HAP-1 (cell line): ENCODE measurements around the gene KLF14.

Experiments
- DNase-seq, 2 experiments: peaks; one replicate each; pipeline ENCODE4 v3.0.0-alpha.2; 2016 to 2020; ENCODE audit warnings: low spot score in 2 of 2
- H3K27me3 ChIP-seq: fragments of 250-450 bp; sonication (Bioruptor Pico); 2 replicates; pipeline ENCODE4 v1.5.1; 2020; ENCODE audit warnings: low read depth, mild to moderate bottlenecking, moderate library complexity
- H3K36me3 ChIP-seq: fragments of 250-450 bp; sonication (Bioruptor Pico); replicated peaks from 2 replicates; pipeline ENCODE4 v1.5.1; 2020; ENCODE audit warnings: mild to moderate bottlenecking
- H3K4me1 ChIP-seq: fragments of 250-450 bp; sonication (Bioruptor Pico); 2 replicates; pipeline ENCODE4 v1.5.1; 2020; ENCODE audit warnings: mild to moderate bottlenecking
- H3K4me3 ChIP-seq: fragments of 250-450 bp; sonication (Bioruptor Pico); 2 replicates; pipeline ENCODE4 v1.5.1; 2020; ENCODE audit warnings: mild to moderate bottlenecking, moderate library complexity
- H3K9me3 ChIP-seq: fragments of 250-450 bp; sonication (Bioruptor Pico); 2 replicates; pipeline ENCODE4 v1.5.1; 2020; ENCODE audit warnings: mild to moderate bottlenecking, moderate library complexity
- in situ Hi-C: fragments of 300-500 bp; cut with MboI; formaldehyde crosslinking; loops from 3 replicates; pipeline ENCODE4 v1.14.3; 2020; ENCODE audit warnings: low sequenced_read_pairs, inconsistent platforms, mixed read lengths

The KLF14 gene

DNA sequence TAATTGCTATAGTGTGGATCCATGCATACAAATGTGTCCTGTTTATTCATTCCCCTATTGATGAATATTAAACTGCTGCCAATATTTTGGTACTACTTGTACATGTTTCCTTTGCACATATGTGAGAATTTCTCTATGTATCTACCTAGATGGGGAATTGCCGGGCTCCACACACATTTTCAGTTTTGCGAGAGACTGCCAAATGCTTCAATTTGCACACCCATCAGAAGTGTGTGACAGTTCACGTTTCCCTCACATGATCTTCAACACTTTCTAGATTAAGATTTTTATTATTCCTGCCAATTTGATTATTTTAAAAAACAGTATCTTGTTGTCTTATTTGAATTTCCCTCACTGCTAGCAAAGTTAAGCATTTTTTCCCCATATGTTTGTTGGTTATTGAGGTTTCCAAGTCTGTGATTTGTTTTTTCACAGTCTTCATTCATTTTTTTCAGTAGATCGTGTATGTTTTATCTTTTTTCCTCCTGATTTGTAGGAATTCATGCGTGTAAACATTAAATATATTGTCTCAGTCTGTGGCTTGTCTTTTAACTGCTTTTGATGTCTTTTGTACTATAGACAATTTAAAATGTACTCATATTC is 2.4 kb upstream of the KLF14 start:
- in situ Hi-C loops, result no loop called here

DNA sequence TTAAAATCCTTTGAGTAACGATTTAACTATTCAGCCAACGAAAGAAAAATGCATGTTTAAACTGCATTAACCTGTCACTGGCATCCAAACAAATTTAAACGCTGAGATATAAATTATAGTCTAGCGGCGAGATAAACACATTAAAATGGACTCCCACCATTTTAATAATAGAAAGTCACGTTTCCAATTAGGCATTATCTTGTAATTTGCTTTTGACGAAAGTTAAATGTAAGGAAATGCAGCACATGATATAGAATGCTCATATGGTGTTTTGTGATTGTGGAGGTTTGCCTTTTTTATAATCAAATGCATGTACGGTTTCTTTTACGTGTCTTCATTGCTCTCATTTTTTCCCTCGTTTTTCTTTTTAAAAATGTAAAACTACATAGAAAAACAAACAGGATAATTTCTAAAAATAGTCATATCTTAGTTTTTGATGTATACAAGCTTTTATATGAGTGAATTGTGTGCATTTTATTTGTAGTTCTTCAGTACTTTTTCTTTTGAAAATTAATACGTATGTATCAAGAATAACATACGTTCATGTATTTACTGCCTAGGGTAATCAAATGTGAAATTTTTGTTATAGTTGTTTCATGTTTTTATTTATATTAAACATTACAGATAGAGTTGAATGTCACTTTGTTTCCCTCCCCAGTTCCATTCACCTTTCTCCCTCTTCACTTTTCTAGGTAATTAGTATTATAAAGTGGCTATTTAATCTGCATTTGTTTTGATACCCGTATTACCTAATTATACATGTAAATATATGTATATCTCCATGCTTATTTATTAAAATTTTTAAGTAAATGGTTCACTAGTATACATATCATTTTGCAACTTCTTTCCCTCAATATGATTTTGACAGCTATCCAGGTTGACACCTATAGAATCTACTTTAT is 1.1 kb upstream of the KLF14 start:
- H3K36me3 ChIP-seq, result no peaks in the 10 kb centered on the region
- H3K27me3 ChIP-seq, result peaks cover 78% of the 10 kb centered on the region
- in situ Hi-C loops, result no loop called here
- no peaks in the 10 kb centered on the region for H3K9me3 ChIP-seq
- H3K4me3 ChIP-seq, result peak overlapping the region; percentile 26
- DNase-seq, result no peak
- H3K4me1 ChIP-seq, result peaks cover 5% of the 10 kb centered on the region

More for the DNA sequence above, 2.4 kb upstream of the KLF14 start:
- no peak for DNase-seq
- Histone ChIP-seq H3K4me3 (no peak overlapping the region), H3K9me3 (no peaks in the 10 kb centered on the region), H3K4me1 (peaks cover 5% of the 10 kb centered on the region), H3K36me3 (no peaks in the 10 kb centered on the region), H3K27me3 (peaks cover 91% of the 10 kb centered on the region)

DNA sequence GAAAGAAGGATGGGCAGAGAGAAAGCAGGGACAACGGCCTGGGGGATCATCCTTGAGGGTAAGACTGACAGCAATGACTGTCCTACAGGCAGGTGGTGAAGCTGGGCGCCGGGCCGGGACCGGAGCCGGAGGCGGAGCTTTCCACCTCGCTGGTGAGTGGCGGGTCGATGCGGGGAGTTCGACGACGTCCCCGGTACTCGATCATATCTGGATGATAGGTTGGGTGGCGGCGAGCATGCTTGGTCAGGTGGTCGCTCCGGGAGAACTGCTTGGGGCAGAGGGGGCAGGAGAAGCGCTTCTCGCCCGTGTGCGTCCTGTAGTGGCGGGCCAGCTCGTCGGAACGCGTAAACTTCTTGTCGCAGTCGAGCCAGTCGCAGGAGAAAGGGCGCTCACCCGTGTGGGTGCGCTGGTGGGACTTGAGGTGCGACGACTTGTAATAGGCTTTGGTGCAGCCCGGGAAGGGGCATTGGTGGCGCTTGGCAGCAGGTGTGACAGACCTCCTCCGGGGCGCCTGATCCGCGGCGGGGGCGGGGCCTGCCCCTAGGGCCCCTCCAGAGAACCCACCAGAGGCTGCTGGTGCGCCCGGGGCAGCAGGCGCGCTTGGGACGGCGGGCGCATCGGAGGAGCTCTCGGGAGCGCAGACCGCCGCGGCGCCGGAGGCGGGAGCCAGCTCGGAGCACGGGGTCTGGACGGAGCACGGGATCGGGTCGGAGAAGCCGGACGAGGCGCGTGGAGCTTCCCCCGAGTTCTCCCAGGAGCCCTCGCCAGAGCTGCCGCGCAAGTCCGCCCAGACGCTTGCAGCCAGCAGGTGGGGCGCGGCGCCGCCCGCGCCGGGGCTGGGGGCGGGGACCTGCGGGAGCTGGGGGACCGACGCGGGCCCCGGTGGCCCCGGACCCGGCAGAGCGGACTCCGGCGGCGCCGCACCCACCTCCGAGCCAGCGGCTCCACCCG is 752 bp downstream of the KLF14 start:
- in situ Hi-C loops, result no loop called here
- Histone ChIP-seq H3K4me3 (peak overlapping the region; percentile 22), H3K9me3 (no peaks in the 10 kb centered on the region), H3K36me3 (no peaks in the 10 kb centered on the region), H3K27me3 (peaks cover 76% of the 10 kb centered on the region), H3K4me1 (peaks cover 5% of the 10 kb centered on the region)
- peak in 1 of 2 experiments; percentile 43 for DNase-seq

DNA sequence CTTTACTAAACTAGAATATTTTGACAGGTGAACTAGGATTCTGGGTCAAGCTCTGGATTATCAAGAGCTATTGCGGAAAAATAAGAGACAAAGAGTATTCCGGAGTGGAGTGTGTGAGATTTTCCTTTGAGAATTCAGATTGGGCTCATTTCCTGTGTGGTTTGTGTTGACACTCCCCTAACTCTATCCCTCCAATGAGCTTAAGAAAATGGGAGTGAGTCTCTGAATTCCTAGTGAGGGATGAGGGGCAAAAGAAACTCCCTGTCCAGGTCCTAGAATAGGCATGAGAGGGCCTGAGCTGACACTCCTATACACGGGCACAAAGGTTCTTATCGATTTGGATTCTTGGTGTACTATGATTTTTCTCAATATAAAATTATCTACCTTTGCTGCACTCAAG is 10.2 kb downstream of the KLF14 start:
- no peaks in the 10 kb centered on the region for H3K4me1 ChIP-seq
- H3K27me3 ChIP-seq, result peaks cover 53% of the 10 kb centered on the region
- H3K4me3 ChIP-seq, result no peak overlapping the region
- DNase-seq, result no peak
- in situ Hi-C loops, result no loop called here
- H3K36me3 ChIP-seq, result no peaks in the 10 kb centered on the region
- H3K9me3 ChIP-seq, result 0 out of 2 replicates have a peak, but pooled peaks cover 2% of the 10 kb centered on the region

DNA sequence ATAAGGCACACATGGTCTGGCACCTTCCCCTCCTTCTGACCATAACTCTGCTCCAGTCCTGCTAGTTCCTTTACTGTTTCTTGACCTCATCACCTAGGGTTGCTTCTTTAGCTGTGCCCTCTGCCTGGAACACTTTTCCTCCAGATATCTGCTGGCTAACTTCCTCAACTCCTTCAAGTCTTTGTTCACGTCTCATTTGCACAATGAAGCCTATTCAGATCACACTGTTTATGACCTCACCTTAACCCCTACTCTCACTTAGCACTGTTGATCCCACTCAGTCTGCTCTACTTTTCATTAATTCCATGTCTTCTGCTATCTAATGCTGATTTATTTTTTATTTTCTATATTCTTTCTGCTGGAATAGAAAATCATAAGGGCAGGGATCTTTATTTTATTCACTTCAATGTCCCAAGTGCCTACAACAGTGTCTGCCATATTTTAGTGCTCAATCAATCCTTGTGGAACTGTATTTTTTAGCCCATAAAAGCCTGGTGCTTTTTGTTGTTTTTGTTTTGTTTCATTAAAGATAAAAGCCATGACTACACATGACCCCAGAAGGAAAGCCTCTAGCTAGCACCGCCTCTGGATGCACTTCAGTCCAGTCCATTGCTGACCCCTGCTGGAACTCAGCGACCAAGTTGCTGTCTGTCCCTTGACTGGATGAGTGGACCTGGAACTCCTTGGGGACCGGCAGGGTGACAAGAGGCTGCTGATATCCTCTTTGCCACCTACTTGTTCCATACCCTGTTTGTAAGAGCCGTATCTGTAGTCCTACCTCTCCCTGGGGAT is 12.3 kb downstream of the KLF14 start:
- Histone ChIP-seq H3K9me3 (0 out of 2 replicates have a peak, but pooled peaks cover 2% of the 10 kb centered on the region), H3K4me1 (no peaks in the 10 kb centered on the region), H3K27me3 (peaks cover 36% of the 10 kb centered on the region), H3K4me3 (no peak overlapping the region), H3K36me3 (no peaks in the 10 kb centered on the region)
- in situ Hi-C loops, result no loop called here
- peak in 1 of 2 experiments; percentile 60 for DNase-seq

DNA sequence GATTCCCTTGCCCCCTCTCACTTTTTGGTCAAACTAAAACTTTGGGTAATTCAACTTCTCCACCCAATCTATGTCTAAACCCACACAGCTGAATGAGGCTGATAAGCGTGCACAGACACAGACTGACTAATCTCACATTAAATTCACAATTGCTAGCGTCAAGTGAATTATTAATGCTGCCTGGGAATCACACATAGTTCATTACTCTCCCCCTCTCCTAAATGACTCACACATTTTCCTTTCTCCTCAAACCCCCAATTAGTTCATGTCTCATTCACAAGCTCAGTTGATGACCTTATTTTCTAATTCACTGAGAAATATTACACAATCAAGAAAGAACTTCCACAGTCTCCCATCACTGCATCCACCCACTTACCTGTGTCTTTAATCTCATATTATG is 14.5 kb downstream of the KLF14 start:
- in situ Hi-C loops, result no loop called here
- Histone ChIP-seq H3K4me3 (no peak overlapping the region), H3K9me3 (0 out of 2 replicates have a peak, but pooled peaks cover 2% of the 10 kb centered on the region), H3K27me3 (peaks cover 28% of the 10 kb centered on the region), H3K4me1 (no peaks in the 10 kb centered on the region), H3K36me3 (no peaks in the 10 kb centered on the region)
- DNase-seq, result no peak

DNA sequence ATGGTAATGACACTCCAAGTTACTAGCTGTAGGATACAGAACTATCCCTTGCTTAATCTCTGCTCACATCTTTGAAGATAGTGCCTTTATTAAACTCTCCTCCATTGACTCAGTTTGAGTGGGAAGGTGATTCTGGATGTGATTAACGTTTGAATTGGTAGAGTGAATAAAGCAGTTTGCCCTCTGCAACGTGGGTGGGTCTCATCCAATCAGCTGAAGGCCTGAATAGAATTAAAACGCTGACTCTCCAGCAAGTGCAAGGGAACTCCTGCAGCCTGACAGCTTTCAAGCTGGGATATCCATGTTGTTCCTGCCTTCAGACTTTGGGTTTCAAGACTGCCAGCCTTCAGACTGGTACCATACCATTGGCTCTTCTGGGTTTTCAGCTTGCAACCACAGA is 21.6 kb downstream of the KLF14 start:
- Histone ChIP-seq H3K4me3 (no peak overlapping the region), H3K27me3 (0 out of 2 replicates have a peak, but pooled peaks cover 6% of the 10 kb centered on the region), H3K4me1 (no peaks in the 10 kb centered on the region), H3K36me3 (no peaks in the 10 kb centered on the region), H3K9me3 (no peaks in the 10 kb centered on the region)
- no peak for DNase-seq
- in situ Hi-C loops, result no loop called here

DNA sequence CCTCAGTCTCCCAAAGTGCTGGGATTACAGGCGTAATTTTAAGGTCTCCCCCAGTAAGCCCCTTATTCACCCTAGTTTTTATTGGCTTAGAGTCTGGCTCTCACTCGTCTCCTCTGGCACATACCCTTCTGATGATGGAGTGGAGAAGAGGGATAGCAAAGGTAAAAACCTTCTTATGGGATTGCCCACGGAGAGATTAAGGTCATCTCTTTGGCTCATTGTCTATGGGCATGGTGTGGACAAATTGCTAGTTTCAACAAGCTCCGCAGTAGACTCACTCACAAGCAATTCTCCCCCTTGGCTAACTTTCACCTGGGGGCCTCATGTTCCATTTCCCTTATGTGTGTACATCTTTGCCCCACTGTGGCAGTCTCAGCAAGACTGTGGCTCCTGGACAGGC is 25.2 kb downstream of the KLF14 start:
- Histone ChIP-seq H3K4me3 (no peak overlapping the region), H3K36me3 (no peaks in the 10 kb centered on the region), H3K4me1 (no peaks in the 10 kb centered on the region), H3K9me3 (no peaks in the 10 kb centered on the region), H3K27me3 (0 out of 2 replicates have a peak, but pooled peaks cover 2% of the 10 kb centered on the region)
- in situ Hi-C loops, result no loop called here
- no peak for DNase-seq

DNA sequence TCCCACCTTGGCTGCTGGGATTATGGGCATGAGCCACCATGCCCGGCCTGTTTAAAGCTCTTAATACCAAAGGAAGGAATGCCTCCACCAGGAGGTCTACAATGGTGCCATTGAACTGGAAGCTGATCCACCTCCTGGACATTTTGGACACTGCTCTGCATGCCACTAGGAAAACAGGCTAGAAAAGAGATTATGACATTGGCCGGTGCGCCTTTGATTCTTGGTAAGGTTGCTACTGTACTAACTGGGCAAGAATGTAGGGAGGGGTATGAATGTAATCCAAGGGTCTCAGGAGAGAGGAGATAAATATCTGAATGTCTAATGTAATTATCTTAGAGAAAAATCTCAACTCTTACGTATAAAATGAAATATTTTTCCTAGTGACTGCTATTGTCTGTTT is 26.0 kb downstream of the KLF14 start:
- H3K4me3 ChIP-seq, result no peak overlapping the region
- 0 out of 2 replicates have a peak, but pooled peaks cover 2% of the 10 kb centered on the region for H3K27me3 ChIP-seq
- DNase-seq, result no peak
- no peaks in the 10 kb centered on the region for H3K9me3 ChIP-seq
- in situ Hi-C loops, result no loop called here
- H3K36me3 ChIP-seq, result no peaks in the 10 kb centered on the region
- no peaks in the 10 kb centered on the region for H3K4me1 ChIP-seq

DNA sequence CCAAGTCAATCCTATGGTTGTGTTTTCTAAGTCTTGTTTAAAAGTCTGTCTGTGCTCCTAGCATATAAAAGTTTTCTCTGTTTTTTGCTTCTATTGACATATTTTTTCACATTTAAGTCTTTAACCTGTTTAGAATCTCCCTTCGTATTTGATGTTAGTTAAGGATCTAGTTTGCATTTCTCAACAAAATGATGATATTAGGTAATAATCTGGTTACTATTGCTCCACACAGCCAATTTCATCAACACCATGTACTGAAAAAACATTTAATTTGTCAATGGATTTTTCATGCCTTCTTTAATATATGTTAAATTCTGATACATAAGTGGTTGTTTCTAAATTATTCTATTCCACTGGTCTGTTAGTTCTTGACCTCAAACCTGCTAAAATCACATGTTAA is 30.2 kb downstream of the KLF14 start:
- no peaks in the 10 kb centered on the region for H3K27me3 ChIP-seq
- H3K4me1 ChIP-seq, result no peaks in the 10 kb centered on the region
- H3K4me3 ChIP-seq, result no peak overlapping the region

DNA sequence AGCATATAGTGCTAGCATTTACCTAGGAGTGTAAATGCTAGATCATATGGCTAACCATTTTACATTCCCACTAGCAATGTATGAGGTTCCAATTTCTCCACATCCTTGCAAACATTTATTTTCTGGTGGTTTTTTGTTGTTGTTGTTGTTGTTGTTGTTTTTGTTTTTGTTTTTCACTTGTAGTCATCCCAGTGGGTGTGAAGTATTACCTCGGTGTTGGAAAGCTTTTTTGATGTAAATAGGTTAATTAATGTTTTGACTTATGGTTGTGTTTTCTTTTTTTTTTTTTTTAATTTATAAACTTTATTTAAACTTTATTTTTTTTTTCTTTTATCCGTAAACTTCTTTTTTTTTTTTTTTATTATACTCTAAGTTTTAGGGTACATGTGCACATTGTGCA is 32.4 kb downstream of the KLF14 start:
- in situ Hi-C loops, result no loop called here
- H3K9me3 ChIP-seq, result no peaks in the 10 kb centered on the region
- no peak for DNase-seq

More for the DNA sequence above, 30.2 kb downstream of the KLF14 start:
- no peak for DNase-seq
- no peaks in the 10 kb centered on the region for H3K9me3 ChIP-seq
- no peaks in the 10 kb centered on the region for H3K36me3 ChIP-seq
- in situ Hi-C loops, result no loop called here

DNA sequence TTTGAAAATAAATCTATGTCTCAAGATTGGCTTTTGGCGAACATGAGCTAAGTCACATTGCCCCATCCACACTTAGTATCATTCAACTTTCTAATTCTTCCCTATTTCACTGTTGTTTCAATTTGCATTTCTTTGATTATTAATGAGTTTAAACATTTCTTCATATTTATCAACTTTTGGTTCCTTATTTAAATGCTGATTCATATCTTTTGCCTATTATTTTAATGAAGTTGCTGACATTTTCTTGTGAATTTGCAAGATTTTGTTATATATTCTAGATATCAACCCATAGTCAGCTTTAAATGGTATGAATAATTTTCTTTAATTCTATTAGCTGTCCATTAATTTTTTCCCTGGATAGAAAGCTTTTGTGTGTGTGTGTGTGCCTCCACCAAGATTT is 33.2 kb downstream of the KLF14 start:
- Histone ChIP-seq H3K4me1 (no peaks in the 10 kb centered on the region), H3K9me3 (no peaks in the 10 kb centered on the region), H3K27me3 (no peaks in the 10 kb centered on the region), H3K4me3 (no peak overlapping the region), H3K36me3 (no peaks in the 10 kb centered on the region)
- no peak for DNase-seq
- in situ Hi-C loops, result no loop called here

More for the DNA sequence above, 32.4 kb downstream of the KLF14 start:
- Histone ChIP-seq H3K4me1 (no peaks in the 10 kb centered on the region), H3K27me3 (no peaks in the 10 kb centered on the region), H3K36me3 (no peaks in the 10 kb centered on the region), H3K4me3 (no peak overlapping the region)

DNA sequence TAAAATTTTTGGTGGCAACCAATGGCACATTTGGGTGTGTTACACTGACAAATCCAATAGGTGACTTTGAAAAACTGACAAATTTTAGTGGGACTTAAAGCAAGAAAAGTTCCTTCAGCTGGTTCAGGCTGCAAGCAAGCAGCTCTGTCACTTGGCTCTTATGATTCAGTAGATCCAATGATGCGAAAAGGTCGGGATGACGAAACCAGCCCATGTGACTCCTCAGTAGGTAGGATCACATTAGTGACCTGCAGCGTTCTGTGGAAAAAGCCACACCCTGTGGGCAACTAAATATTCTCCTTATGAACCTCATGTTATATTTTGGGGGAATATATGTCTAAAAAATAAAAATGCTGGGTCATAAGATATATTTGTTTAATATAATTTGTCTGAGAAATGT is 34.3 kb downstream of the KLF14 start:
- H3K4me1 ChIP-seq, result no peaks in the 10 kb centered on the region
- H3K27me3 ChIP-seq, result no peaks in the 10 kb centered on the region
- no peaks in the 10 kb centered on the region for H3K36me3 ChIP-seq
- H3K4me3 ChIP-seq, result no peak overlapping the region
- in situ Hi-C loops, result no loop called here
- no peaks in the 10 kb centered on the region for H3K9me3 ChIP-seq
- DNase-seq, result no peak
